ENCODE data around the gene CPB1.

Gene CPB1

DNA sequence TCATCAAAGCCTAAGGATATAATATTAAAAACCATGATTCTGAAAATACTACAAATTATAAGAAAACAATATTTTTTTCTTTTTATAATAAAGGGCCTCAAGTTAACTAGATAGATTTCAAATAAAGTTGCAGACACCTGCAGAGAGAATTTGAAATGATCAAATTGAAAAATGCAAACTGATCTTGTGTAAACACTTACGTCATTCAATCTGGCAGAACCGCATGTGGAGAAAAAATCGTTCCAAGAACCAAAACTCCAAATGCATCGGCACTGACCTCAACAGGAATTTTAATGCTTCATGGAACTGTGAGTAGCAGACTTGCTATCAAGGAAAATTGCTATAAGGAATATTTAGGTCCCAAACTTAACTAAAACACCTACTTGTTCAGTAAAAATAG is 54.7 kb downstream of the CPB1 start:
- no peak for TF ChIP-seq ZFX (IDR thresholded peaks at IDR 0.05; ENCODE audit: borderline replicate concordance)
- TF ChIP-seq, protein P1, sequence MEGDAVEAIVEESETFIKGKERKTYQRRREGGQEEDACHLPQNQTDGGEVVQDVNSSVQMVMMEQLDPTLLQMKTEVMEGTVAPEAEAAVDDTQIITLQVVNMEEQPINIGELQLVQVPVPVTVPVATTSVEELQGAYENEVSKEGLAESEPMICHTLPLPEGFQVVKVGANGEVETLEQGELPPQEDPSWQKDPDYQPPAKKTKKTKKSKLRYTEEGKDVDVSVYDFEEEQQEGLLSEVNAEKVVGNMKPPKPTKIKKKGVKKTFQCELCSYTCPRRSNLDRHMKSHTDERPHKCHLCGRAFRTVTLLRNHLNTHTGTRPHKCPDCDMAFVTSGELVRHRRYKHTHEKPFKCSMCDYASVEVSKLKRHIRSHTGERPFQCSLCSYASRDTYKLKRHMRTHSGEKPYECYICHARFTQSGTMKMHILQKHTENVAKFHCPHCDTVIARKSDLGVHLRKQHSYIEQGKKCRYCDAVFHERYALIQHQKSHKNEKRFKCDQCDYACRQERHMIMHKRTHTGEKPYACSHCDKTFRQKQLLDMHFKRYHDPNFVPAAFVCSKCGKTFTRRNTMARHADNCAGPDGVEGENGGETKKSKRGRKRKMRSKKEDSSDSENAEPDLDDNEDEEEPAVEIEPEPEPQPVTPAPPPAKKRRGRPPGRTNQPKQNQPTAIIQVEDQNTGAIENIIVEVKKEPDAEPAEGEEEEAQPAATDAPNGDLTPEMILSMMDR (IDR thresholded peaks at IDR 0.05): no peak
- no peak overlapping the region for H3K27ac ChIP-seq

DNA sequence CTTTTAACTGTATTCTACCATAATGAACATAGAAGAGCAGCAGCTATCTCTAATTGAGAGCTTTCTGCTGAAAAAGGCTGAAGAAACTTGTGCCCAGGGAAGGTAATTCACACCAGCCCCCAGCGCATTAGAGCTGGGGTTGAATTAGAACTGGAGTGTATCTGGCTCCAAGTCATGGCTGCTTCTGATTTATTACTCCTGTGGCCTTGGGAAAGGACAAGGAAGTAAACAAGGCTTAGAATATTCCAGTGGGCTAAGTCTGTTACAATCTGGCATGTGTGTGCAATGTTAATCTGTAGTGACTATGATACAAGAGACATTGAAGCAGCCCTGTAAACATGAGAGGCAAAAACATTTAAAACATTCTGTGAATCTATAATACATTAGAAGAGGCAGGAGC is 55.6 kb downstream of the CPB1 start:
- TF ChIP-seq ZFX (IDR thresholded peaks at IDR 0.05; ENCODE audit: borderline replicate concordance): no peak
- no peak overlapping the region for H3K27ac ChIP-seq

DNA sequence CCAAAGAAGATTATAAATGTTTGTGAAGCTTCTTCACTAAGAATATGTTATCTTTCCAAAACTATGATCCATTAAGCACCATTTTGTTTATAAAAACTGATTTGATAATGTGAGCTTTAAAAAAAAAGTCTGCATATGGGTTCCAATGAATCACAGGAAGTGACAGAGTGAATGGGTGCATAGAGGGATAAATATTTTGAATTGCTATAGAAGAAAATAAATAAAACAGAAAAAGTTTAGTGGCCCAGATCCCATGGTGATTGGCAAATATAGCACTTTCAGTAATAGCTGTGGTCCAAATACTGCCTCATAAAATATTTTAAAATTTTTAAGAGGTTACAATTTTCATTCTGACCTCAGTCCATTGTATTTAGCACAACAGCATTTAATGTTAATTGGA is 56.6 kb downstream of the CPB1 start:
- TF ChIP-seq ZFX (IDR thresholded peaks at IDR 0.05; ENCODE audit: borderline replicate concordance): no peak
- TF ChIP-seq, protein P1 (IDR thresholded peaks at IDR 0.05): no peak
- no peak overlapping the region for H3K27ac ChIP-seq

DNA sequence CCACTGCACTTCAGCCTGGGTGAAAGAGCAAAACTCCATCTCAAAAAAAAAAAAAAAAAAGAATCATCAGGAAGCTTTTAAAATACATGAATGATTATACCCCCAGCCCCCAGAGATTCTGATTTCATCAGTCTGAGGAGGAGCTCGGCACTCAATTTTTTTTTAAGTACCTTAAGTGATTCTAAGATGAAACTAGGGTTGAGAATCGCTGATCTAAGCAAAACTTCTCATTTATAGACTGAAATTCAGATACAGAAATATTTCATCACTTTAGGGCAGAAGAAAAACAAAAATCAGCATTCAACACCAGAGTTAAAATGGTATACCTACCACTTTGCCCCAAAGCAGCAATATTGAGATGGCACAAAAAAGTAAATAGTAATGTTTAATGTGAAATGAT is 62.2 kb downstream of the CPB1 start:
- no peak overlapping the region for H3K27ac ChIP-seq
- no peak for TF ChIP-seq ZFX (IDR thresholded peaks at IDR 0.05; ENCODE audit: borderline replicate concordance)
- TF ChIP-seq, protein P1 (IDR thresholded peaks at IDR 0.05): no peak

GRCh38 chr3:148896062-148896461 is 68.5 kb downstream of the CPB1 start:
- TF ChIP-seq, protein P1 (IDR thresholded peaks at IDR 0.05): no peak
- no peak for TF ChIP-seq ZFX (IDR thresholded peaks at IDR 0.05; ENCODE audit: borderline replicate concordance)
- no peak overlapping the region for H3K27ac ChIP-seq

DNA sequence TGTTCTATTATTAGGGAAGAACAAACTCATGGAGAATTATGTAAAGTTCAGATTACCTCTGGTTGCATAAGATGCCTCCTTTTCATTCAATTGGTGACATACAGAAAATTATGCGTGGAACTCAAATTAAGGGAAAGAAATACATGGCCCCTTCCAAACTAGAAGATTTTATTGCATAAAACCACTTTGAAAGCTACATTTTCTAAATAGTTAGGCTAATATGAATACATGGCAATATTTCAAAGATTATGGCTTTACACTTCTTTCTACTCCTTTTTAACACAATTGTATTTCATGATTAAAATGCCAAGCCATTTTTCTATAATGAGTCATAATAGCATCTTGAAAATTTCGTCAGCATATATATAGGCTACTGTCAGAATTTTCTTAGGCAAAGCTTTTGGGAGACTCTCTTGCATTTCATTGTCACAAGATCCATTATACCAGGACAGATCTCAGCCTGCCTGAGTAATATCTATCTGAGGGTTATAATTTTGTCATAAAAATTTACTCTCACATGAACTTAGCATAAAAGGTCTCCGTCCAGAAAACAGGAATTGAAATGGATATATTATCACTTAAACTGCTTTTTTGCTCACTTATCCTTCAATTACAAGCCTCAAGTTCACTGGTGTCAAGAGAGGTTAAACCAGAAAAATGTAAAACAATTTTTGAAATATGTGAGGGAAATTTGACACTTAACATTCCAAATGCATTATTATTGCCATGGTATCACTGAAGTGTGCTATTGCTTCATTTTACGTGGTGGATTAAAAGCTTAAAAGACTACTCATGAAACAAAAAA is 74.6 kb downstream of the CPB1 start:
- H3K27ac ChIP-seq: no peak overlapping the region
- TF ChIP-seq ZFX (IDR thresholded peaks at IDR 0.05; ENCODE audit: borderline replicate concordance): no peak
- TF ChIP-seq, protein P1 (IDR thresholded peaks at IDR 0.05): no peak

GRCh38 chr3:148903022-148903442 is 75.4 kb downstream of the CPB1 start:
- no peak overlapping the region for H3K27ac ChIP-seq
- TF ChIP-seq, protein P1 (IDR thresholded peaks at IDR 0.05): no peak
- TF ChIP-seq ZFX (IDR thresholded peaks at IDR 0.05; ENCODE audit: borderline replicate concordance): no peak
